Activated T-cell treated with anti-CD3 and anti-CD28 coated beads, Interleukin-2, amount 50 U/mL, for 72 hours (primary cell): ENCODE data around the gene EDN3. TPM values are rescaled to one million over a fixed set of nuclear protein-coding genes. Genes with fewer than 3 reads are reported as not detected.

Experiments used
- ATAC-seq, 2 donors: fragments of 150-1000 bp; cut with Tn5 transposase; replicated peaks in 1 of 2; 2 replicates each; pipeline ENCODE4 v1.10.0; 2021; ENCODE audit warnings: moderate library complexity in 2 of 2, mild to moderate bottlenecking in 1 of 2
- DNase-seq, 2 donors: peaks; one replicate each; pipeline ENCODE4 v3.0.0; 2021 to 2022; ENCODE audit warnings: mixed read lengths in 1 of 2
- H3K27ac Mint-ChIP-seq: one replicate; pipeline ENCODE4 v1.8.0; 2022; ENCODE audit warnings: mild to moderate bottlenecking, moderate library complexity, mixed read lengths
- H3K27me3 Mint-ChIP-seq: one replicate; pipeline ENCODE4 v1.8.0; 2022; ENCODE audit warnings: low read depth, mixed read lengths
- H3K36me3 Mint-ChIP-seq, 2 donors: one replicate each; pipeline ENCODE4 v1.8.0; 2022; ENCODE audit warnings: mixed read lengths in 2 of 2, mild to moderate bottlenecking in 1 of 2; ENCODE audit not compliant: insufficient read depth in 2 of 2
- H3K4me1 Mint-ChIP-seq: one replicate; pipeline ENCODE4 v1.8.0; 2022; ENCODE audit warnings: low read depth, mixed read lengths
- H3K4me3 Mint-ChIP-seq, 2 donors: one replicate each; pipeline ENCODE4 v1.8.0; 2022; ENCODE audit warnings: mild to moderate bottlenecking in 2 of 2, mixed read lengths in 2 of 2, moderate library complexity in 2 of 2
- H3K9me3 Mint-ChIP-seq, 2 donors: one replicate each; pipeline ENCODE4 v1.8.0; 2022; ENCODE audit warnings: mixed read lengths in 2 of 2
- total RNA-seq, 2 donors: library from RNA; stranded (reverse); gene quantifications; one replicate each; pipeline ENCODE4 v1.2.3, GENCODE V29; 2022

EDN3 gene
- total RNA-seq: not detected

- no peak within 1 kb of the TSS for H3K4me3 Mint-ChIP-seq
- DNase-seq: no peak
- no peaks in the 10 kb centered on the region for H3K4me1 Mint-ChIP-seq
- no peak within 1 kb of the TSS for H3K27ac Mint-ChIP-seq
- no peaks in the 10 kb centered on the region for H3K9me3 Mint-ChIP-seq
- H3K36me3 Mint-ChIP-seq: no peaks in the 10 kb centered on the region
- peaks cover 45% of the 10 kb centered on the region for H3K27me3 Mint-ChIP-seq
- ATAC-seq: no peak
Measured at GRCh38 chr20:59300333-59301081, at the start of gene EDN3. EDN3 (plus strand) TSS chr20:59300611; CDS start chr20:59300813, 202 bp downstream.

GRCh38 chr20:59253325-59253724 lies 47.1 kb upstream of the EDN3 start:
- Mint-ChIP-seq H3K4me1 (peaks cover 43% of the 10 kb centered on the region), H3K36me3 (peaks cover 11 to 17% of the 10 kb centered on the region in 2 donors), H3K27me3 (no peaks in the 10 kb centered on the region), H3K9me3 (peaks cover 4 to 5% of the 10 kb centered on the region in 2 donors), H3K4me3 (peak overlapping the region; percentile 65 to 68), H3K27ac (peak overlapping the region; percentile 71)
- ATAC-seq (peak; percentile 64 to 66), DNase-seq (peak; percentile 8 to 13)

GRCh38 chr20:59253779-59254319 lies 46.6 kb upstream of the EDN3 start:
- Mint-ChIP-seq H3K27me3 (no peaks in the 10 kb centered on the region), H3K4me3 (peak overlapping the region; percentile 65 to 68), H3K36me3 (peaks cover 11 to 17% of the 10 kb centered on the region in 2 donors), H3K9me3 (peaks cover 4 to 5% of the 10 kb centered on the region in 2 donors), H3K4me1 (peaks cover 48% of the 10 kb centered on the region), H3K27ac (peak overlapping the region; percentile 71)
- DNase-seq (peak; percentile 15 to 21), ATAC-seq (peak; percentile 68 to 76)

GRCh38 chr20:59255256-59255655 lies 45.2 kb upstream of the EDN3 start:
- peaks cover 51% of the 10 kb centered on the region for H3K4me1 Mint-ChIP-seq
- peaks cover 7 to 13% of the 10 kb centered on the region in 2 donors for H3K36me3 Mint-ChIP-seq
- DNase-seq: no peak
- no peak overlapping the region for H3K27ac Mint-ChIP-seq
- no peaks in the 10 kb centered on the region for H3K27me3 Mint-ChIP-seq
- H3K9me3 Mint-ChIP-seq: peaks cover 4 to 6% of the 10 kb centered on the region in 2 donors
- no peak overlapping the region for H3K4me3 Mint-ChIP-seq
- ATAC-seq: no peak

GRCh38 chr20:59258221-59258621 lies 42.2 kb upstream of the EDN3 start:
- Mint-ChIP-seq H3K36me3 (no peaks in the 10 kb centered on the region), H3K27me3 (no peaks in the 10 kb centered on the region), H3K4me1 (peaks cover 39% of the 10 kb centered on the region), H3K9me3 (peaks cover 0 to 1% of the 10 kb centered on the region in 2 donors), H3K27ac (peak overlapping the region; percentile 58), H3K4me3 (peak overlapping the region in 1 of 2 donors; percentile 21)
- ATAC-seq (peak; percentile 28 to 50), DNase-seq (no peak)

GRCh38 chr20:59259946-59260345 lies 40.5 kb upstream of the EDN3 start:
- H3K36me3 Mint-ChIP-seq: no peaks in the 10 kb centered on the region
- peaks cover 0 to 1% of the 10 kb centered on the region in 2 donors for H3K9me3 Mint-ChIP-seq
- no peak overlapping the region for H3K27ac Mint-ChIP-seq
- no peak overlapping the region for H3K4me3 Mint-ChIP-seq
- DNase-seq (no peak), ATAC-seq (no peak)
- H3K4me1 Mint-ChIP-seq: peaks cover 23% of the 10 kb centered on the region
- no peaks in the 10 kb centered on the region for H3K27me3 Mint-ChIP-seq

- H3K27ac Mint-ChIP-seq: no peak overlapping the region
Measured at GRCh38 chr20:59265298-59265697, 35.1 kb upstream of the EDN3 start.

GRCh38 chr20:59268870-59269269 lies 31.5 kb upstream of the EDN3 start:
- Mint-ChIP-seq H3K4me3 (no peak overlapping the region), H3K9me3 (no peaks in the 10 kb centered on the region), H3K4me1 (peaks cover 20% of the 10 kb centered on the region), H3K27ac (no peak overlapping the region), H3K36me3 (no peaks in the 10 kb centered on the region), H3K27me3 (peaks cover 20% of the 10 kb centered on the region)
- DNase-seq (no peak), ATAC-seq (no peak)

More at GRCh38 chr20:59265298-59265697, 35.1 kb upstream of the EDN3 start:
- ATAC-seq: no peak
- H3K9me3 Mint-ChIP-seq: no peaks in the 10 kb centered on the region
- H3K4me3 Mint-ChIP-seq: no peak overlapping the region
- no peaks in the 10 kb centered on the region for H3K36me3 Mint-ChIP-seq
- peaks cover 11% of the 10 kb centered on the region for H3K4me1 Mint-ChIP-seq
- no peak for DNase-seq
- peaks cover 20% of the 10 kb centered on the region for H3K27me3 Mint-ChIP-seq

GRCh38 chr20:59269411-59270025 lies 30.9 kb upstream of the EDN3 start:
- no peaks in the 10 kb centered on the region for H3K9me3 Mint-ChIP-seq
- peaks cover 24% of the 10 kb centered on the region for H3K4me1 Mint-ChIP-seq
- no peak overlapping the region for H3K27ac Mint-ChIP-seq
- DNase-seq (no peak), ATAC-seq (no peak)
- H3K36me3 Mint-ChIP-seq: no peaks in the 10 kb centered on the region
- H3K4me3 Mint-ChIP-seq: no peak overlapping the region
- H3K27me3 Mint-ChIP-seq: peaks cover 25% of the 10 kb centered on the region

GRCh38 chr20:59270380-59270779 lies 30.0 kb upstream of the EDN3 start:
- DNase-seq (no peak), ATAC-seq (no peak)
- H3K4me3 Mint-ChIP-seq: no peak overlapping the region
- H3K4me1 Mint-ChIP-seq: peaks cover 24% of the 10 kb centered on the region
- H3K9me3 Mint-ChIP-seq: no peaks in the 10 kb centered on the region
- peaks cover 24% of the 10 kb centered on the region for H3K27me3 Mint-ChIP-seq
- no peak overlapping the region for H3K27ac Mint-ChIP-seq
- H3K36me3 Mint-ChIP-seq: no peaks in the 10 kb centered on the region

GRCh38 chr20:59273739-59274357 lies 26.6 kb upstream of the EDN3 start:
- no peak overlapping the region for H3K4me3 Mint-ChIP-seq

GRCh38 chr20:59276938-59277337 lies 23.5 kb upstream of the EDN3 start:
- no peak overlapping the region for H3K27ac Mint-ChIP-seq
- H3K27me3 Mint-ChIP-seq: peaks cover 12% of the 10 kb centered on the region
- no peaks in the 10 kb centered on the region for H3K9me3 Mint-ChIP-seq
- peaks cover 12% of the 10 kb centered on the region for H3K4me1 Mint-ChIP-seq
- no peaks in the 10 kb centered on the region for H3K36me3 Mint-ChIP-seq
- H3K4me3 Mint-ChIP-seq: no peak overlapping the region
- DNase-seq: no peak
- ATAC-seq: no peak

More at GRCh38 chr20:59273739-59274357, 26.6 kb upstream of the EDN3 start:
- ATAC-seq (no peak), DNase-seq (no peak)
- H3K27ac Mint-ChIP-seq: no peak overlapping the region
- no peaks in the 10 kb centered on the region for H3K9me3 Mint-ChIP-seq
- H3K36me3 Mint-ChIP-seq: no peaks in the 10 kb centered on the region
- peaks cover 12% of the 10 kb centered on the region for H3K27me3 Mint-ChIP-seq
- peaks cover 23% of the 10 kb centered on the region for H3K4me1 Mint-ChIP-seq

GRCh38 chr20:59284470-59284869 lies 15.9 kb upstream of the EDN3 start:
- no peak for DNase-seq
- no peak for ATAC-seq
- H3K4me1 Mint-ChIP-seq: no peaks in the 10 kb centered on the region
- peaks cover 7% of the 10 kb centered on the region for H3K27me3 Mint-ChIP-seq
- H3K9me3 Mint-ChIP-seq: no peaks in the 10 kb centered on the region
- H3K36me3 Mint-ChIP-seq: no peaks in the 10 kb centered on the region
- H3K27ac Mint-ChIP-seq: no peak overlapping the region
- H3K4me3 Mint-ChIP-seq: no peak overlapping the region
